Memory B cell (primary cell): ENCODE measurements around the gene CUL4A.

Experiments used
- ATAC-seq: fragments of 150-1000 bp; cut with Tn5 transposase; 2 replicates; pipeline ENCODE4 v1.10.0; 2021; ENCODE audit warnings: low read depth, mild to moderate bottlenecking, moderate library complexity
- DNase-seq, 2 donors: peaks; one replicate each; pipeline ENCODE4 v3.0.0; 2022; ENCODE audit warnings: low spot score in 2 of 2
- H3K27ac Mint-ChIP-seq: one replicate; pipeline ENCODE4 v1.8.0; 2022; ENCODE audit warnings: mild to moderate bottlenecking, moderate library complexity, mixed read lengths
- H3K27me3 Mint-ChIP-seq: one replicate; pipeline ENCODE4 v1.8.0; 2022; ENCODE audit warnings: mixed read lengths
- H3K36me3 Mint-ChIP-seq: one replicate; pipeline ENCODE4 v1.8.0; 2022; ENCODE audit warnings: mild to moderate bottlenecking, mixed read lengths
- H3K4me1 Mint-ChIP-seq: one replicate; pipeline ENCODE4 v1.8.0; 2022; ENCODE audit warnings: mixed read lengths
- H3K4me3 Mint-ChIP-seq: one replicate; pipeline ENCODE4 v1.8.0; 2022; ENCODE audit warnings: mild to moderate bottlenecking, moderate library complexity, mixed read lengths
- H3K9me3 Mint-ChIP-seq: one replicate; pipeline ENCODE4 v1.8.0; 2022; ENCODE audit warnings: mixed read lengths

Gene CUL4A

DNA sequence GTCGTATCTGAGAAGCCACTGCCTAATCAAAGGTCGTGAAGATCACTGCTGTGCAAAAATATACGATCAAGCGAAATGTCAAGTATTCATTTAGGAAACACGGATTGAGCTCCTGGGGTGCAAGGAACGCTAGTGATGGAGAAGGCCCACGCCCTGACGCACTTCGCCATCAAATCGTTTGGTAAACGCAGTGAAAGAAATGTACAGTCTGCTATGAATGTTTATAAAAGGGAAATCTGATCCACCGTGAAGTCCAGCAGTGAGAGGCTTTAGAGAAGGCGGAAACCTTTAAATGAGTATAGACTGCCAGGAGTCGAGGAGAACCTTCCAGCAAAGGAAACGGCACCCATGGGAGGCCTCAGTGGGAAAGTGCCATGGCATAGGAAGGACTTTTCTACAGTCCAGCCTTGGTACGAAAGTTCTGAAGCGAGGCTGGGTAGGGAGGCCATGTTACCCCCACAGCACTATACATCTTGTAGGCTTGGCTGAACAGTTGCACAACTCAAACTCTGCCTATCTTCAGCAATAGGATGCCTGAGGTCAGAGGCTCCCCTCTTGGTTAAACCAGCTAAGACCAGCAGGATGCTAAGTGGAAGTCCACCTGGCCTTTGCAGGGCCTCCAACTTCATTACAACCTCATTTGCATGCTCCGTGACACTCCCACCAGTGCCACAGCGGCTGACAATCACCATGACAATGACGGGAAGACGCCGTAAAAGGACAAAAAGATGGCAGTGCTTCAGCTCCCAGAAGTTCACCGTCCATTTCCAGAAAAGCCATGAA is 21.3 kb upstream of the CUL4A start:
- no peak overlapping the region for H3K27ac Mint-ChIP-seq
- no peak for DNase-seq
- H3K36me3 Mint-ChIP-seq: peaks cover 31% of the 10 kb centered on the region
- H3K9me3 Mint-ChIP-seq: no peaks in the 10 kb centered on the region
- peaks cover 7% of the 10 kb centered on the region for H3K4me1 Mint-ChIP-seq
- H3K27me3 Mint-ChIP-seq: no peaks in the 10 kb centered on the region
- ATAC-seq: no peak
- H3K4me3 Mint-ChIP-seq: no peak overlapping the region

DNA sequence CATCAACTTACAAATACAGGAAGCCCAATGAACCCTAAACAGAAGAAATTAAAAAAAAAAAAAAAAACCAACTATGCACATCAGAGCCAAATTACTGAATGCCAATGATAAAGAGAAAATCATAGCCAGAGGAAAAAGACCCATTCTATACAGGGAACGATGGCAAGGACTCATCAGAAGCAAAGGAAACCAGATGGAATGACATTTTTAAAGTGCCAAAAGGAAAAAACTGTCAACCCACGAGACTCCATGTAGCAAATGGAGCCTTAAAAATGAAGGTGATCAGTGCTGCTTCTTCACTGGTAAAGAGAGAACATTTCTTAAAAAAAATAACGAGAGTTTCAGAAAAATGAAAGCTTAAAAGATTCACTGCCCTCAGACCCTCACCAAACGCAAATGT is 19.2 kb upstream of the CUL4A start:
- ATAC-seq (no peak), DNase-seq (no peak)
- no peak overlapping the region for H3K4me3 Mint-ChIP-seq
- H3K27ac Mint-ChIP-seq: no peak overlapping the region
- H3K36me3 Mint-ChIP-seq: peaks cover 33% of the 10 kb centered on the region
- H3K9me3 Mint-ChIP-seq: no peaks in the 10 kb centered on the region
- no peaks in the 10 kb centered on the region for H3K27me3 Mint-ChIP-seq
- H3K4me1 Mint-ChIP-seq: peaks cover 5% of the 10 kb centered on the region

DNA sequence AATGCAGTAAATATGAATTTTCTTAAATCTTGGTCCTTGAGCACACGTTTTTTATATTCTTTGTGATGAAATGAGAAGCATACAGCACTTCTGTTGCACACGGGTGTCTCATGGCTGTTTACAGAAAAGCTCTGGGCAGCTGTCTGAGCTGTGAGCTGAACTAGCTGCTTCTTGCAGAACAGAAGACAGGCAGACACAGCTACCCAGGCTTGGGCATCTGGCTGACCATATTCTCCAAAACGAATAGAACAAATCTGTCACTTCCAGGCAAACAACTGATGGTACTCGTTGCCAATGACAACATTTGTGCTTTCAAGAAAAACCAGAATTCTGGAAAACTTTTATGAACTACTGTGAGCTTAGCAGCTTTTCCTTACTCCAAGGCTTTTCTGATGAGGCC is 17.1 kb upstream of the CUL4A start:
- no peak for ATAC-seq
- no peaks in the 10 kb centered on the region for H3K4me1 Mint-ChIP-seq
- H3K4me3 Mint-ChIP-seq: no peak overlapping the region
- H3K9me3 Mint-ChIP-seq: no peaks in the 10 kb centered on the region
- DNase-seq: no peak
- no peak overlapping the region for H3K27ac Mint-ChIP-seq
- no peaks in the 10 kb centered on the region for H3K27me3 Mint-ChIP-seq
- peaks cover 44% of the 10 kb centered on the region for H3K36me3 Mint-ChIP-seq

DNA sequence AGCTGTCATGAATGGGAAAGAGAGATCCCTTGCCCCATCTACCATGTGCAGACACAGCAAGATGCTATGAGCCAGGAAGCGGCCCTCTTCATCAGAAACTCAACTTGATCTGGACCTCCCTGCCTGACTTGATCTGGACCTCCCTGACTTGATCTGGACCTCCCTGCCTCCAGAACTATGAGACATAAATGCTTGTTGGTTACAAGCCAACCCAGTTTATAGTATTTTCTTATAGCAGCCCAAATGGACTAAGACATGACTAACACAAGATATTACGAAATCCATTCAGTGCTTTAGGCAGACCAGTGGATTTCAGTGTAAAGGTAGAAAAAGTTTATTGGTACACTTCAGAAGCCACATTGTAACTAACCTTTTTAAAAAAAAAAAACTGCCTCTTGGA is 16.5 kb upstream of the CUL4A start:
- Mint-ChIP-seq H3K4me3 (no peak overlapping the region), H3K27ac (no peak overlapping the region), H3K27me3 (no peaks in the 10 kb centered on the region), H3K4me1 (no peaks in the 10 kb centered on the region), H3K36me3 (peaks cover 42% of the 10 kb centered on the region), H3K9me3 (no peaks in the 10 kb centered on the region)
- ATAC-seq (no peak), DNase-seq (no peak)

DNA sequence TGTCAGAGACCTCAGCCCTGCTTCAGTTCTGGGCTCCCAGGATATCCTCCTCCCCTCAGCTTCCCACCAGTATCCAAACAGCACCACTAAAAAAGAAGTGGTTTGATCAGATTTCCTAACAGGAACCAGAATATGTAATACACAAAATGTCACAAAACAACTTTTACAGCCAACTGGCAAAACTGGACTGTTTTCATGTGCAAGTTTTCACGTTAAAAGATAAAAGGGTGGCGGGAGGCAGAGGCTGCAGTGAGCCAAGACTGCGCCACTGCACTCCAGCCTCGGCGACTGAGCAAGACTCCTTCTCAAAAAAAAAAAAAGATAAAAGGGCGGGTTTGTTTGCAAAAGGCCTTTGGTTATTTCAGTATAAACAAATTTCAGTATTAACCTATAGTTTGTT is 14.1 kb upstream of the CUL4A start:
- no peak overlapping the region for H3K27ac Mint-ChIP-seq
- DNase-seq (no peak), ATAC-seq (no peak)
- H3K4me1 Mint-ChIP-seq: no peaks in the 10 kb centered on the region
- H3K4me3 Mint-ChIP-seq: no peak overlapping the region
- peaks cover 30% of the 10 kb centered on the region for H3K36me3 Mint-ChIP-seq
- no peaks in the 10 kb centered on the region for H3K27me3 Mint-ChIP-seq
- no peaks in the 10 kb centered on the region for H3K9me3 Mint-ChIP-seq

DNA sequence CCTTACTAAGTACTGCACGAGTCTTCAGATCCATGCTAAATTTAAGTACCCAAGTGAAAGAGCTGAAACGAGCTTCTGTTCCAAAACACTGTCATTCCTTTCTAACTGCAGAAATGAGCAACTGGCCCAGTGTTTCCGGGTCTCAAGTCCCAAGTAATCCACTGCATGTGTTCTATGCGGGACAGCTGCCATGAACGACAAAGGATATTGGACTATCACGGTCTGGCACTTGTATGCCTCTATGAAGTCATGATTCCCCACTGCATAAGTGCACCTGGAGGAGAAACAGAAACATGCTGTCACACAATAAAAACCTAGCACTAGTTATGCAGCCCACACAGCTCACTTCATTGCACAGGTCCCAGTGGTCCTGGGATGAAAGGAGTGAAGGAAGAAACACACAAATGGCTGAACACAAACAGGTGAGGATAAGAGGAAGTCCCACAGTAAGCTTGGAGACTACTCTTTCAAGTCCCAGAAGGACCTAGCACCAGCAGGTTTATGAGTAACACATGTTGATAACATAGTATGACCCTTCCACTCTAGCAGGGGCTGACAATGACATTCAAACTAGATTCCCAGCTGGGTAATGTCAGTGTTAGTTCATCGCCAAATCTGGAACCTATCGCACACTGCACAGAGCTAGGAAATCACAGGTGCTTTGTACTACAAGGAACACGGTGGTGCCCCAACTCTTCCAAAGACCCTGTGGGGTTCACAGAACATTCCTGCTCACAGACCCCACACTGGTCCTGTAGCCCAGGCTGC is 12.3 kb upstream of the CUL4A start:
- Mint-ChIP-seq H3K27ac (no peak overlapping the region), H3K27me3 (no peaks in the 10 kb centered on the region), H3K36me3 (peaks cover 27% of the 10 kb centered on the region), H3K4me3 (no peak overlapping the region), H3K4me1 (peaks cover 1% of the 10 kb centered on the region), H3K9me3 (no peaks in the 10 kb centered on the region)
- DNase-seq: no peak
- no peak for ATAC-seq

DNA sequence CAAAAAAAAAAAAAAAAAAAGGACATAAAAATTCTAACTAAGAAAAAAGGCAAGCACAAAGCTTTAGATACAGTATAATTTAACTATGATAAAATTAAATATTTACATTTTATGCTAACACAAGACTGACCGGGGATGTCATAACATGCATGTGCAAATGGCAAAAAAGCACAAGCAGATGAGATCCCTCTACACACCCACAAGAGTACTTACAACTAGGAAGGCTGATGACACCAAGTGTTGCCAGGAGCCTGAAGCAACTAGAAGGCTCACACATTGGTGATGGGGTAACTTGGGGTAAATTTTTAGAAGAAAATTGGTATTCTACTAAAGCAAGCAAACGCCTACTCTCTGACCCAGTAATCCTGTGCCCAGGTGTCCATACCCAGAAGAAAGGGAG is 7.6 kb upstream of the CUL4A start:
- H3K27me3 Mint-ChIP-seq: no peaks in the 10 kb centered on the region
- no peak for DNase-seq
- H3K9me3 Mint-ChIP-seq: no peaks in the 10 kb centered on the region
- H3K27ac Mint-ChIP-seq: no peak overlapping the region
- H3K36me3 Mint-ChIP-seq: peaks cover 11% of the 10 kb centered on the region
- ATAC-seq: no peak
- no peak overlapping the region for H3K4me3 Mint-ChIP-seq
- peaks cover 22% of the 10 kb centered on the region for H3K4me1 Mint-ChIP-seq

DNA sequence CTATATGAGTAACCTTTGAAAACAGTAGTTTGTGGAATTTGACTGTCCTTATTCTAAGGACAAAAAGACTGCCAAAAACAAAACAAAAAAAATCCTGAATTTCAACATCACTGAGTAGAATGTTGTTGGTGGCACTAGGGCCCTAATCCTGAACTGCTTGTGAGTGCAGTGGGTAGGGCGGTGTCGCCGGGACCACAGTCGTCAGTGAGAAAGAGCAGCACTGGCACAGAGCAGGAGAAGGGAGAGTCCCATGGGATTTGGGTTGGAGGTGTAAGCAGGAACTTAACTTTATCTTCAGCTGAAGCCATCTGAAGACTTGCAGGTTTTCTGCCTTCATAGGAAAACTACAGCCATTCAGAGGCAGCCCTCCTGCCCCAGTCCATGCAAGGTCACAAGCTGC is 6.5 kb upstream of the CUL4A start:
- no peak for DNase-seq
- H3K9me3 Mint-ChIP-seq: no peaks in the 10 kb centered on the region
- no peaks in the 10 kb centered on the region for H3K27me3 Mint-ChIP-seq
- H3K36me3 Mint-ChIP-seq: peaks cover 4% of the 10 kb centered on the region
- H3K4me1 Mint-ChIP-seq: peaks cover 30% of the 10 kb centered on the region
- no peak for ATAC-seq
- no peak overlapping the region for H3K4me3 Mint-ChIP-seq
- no peak overlapping the region for H3K27ac Mint-ChIP-seq

DNA sequence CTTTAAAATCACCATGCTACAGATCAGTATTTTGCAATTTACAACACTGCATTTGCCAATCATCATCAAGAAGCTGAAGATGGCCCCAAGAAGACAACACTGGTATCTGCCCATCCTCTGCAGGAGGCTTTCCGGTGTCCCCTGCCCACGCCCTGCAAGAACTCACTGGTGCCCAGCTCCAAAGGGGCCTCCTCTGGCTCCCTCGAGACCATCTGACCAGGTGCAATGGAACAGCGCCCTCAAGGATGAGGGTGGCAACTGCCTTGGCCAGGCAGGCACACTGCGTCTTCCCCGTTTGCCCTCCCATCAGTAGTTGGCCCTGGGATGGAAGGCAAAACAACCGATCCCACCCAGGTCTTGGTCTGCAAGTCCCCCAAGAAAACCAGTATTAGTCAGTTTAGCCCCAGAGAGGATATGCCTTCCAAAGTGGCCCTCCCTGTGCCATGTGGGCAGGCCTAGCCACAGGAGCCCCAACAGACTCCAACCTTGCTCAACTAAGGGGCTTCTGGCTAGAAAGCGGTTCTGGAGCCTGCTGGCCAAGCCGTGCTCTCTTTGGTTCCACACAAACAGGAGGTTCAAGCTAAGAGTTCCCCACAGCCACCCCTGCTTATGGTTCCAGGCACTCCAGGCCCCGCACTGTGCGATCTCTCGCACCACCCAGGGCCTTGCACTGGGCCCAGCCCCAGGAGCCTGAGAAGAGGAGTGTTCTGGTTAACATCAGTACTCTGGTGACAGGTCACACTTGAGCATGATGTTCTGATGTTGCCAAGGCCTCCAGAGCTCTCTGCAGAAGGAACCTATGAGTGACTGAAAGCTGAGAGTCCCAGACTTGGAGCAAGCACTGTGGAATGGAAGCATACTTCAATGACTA is 5.7 kb upstream of the CUL4A start:
- no peak overlapping the region for H3K4me3 Mint-ChIP-seq
- no peak overlapping the region for H3K27ac Mint-ChIP-seq
- H3K36me3 Mint-ChIP-seq: peaks cover 2% of the 10 kb centered on the region
- ATAC-seq (no peak), DNase-seq (no peak)
- no peaks in the 10 kb centered on the region for H3K27me3 Mint-ChIP-seq
- H3K4me1 Mint-ChIP-seq: peaks cover 30% of the 10 kb centered on the region
- H3K9me3 Mint-ChIP-seq: no peaks in the 10 kb centered on the region

DNA sequence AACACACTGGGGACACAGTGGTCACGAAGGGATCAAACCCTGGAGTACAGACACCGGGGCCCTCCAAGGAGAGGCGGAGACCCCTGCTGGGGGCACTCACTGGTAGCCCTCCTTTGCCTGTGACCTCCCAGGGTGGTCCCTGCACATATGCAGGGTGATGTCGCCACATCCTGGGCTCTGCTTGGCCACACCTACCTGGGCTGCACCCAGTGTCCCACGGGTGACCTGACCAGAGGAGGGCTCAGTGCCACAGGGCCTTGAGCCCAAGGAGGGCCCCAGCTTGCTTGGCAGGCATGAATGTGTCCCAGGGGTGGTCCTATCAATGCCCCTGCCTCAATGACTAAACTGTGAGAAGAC is 5.1 kb upstream of the CUL4A start:
- Mint-ChIP-seq H3K36me3 (no peaks in the 10 kb centered on the region), H3K4me3 (no peak overlapping the region), H3K9me3 (no peaks in the 10 kb centered on the region), H3K4me1 (peaks cover 30% of the 10 kb centered on the region), H3K27ac (no peak overlapping the region), H3K27me3 (no peaks in the 10 kb centered on the region)
- ATAC-seq (no peak), DNase-seq (no peak)

DNA sequence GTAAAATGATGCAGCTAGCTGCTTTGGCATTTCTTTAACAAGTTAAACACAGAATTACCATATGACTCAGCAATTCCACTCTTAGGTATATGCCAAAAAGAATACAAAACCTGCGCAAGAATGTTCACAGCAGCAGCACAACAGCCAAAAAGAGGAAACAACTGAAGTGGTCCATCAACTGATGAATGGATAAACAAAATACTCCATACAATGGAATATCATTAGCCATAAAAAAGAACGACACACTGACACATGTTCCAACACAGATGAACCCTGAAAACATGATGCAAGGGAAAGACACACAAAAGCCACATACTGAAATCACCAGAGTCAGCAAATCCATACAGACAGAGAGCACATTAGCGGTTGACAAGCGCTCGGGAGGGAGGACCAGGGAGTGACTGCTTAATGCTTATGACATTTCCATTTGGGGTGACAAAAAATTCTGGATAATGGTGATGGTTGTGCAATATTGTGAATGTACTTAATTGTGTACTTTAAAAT is 3.9 kb upstream of the CUL4A start:
- H3K27me3 Mint-ChIP-seq: no peaks in the 10 kb centered on the region
- H3K36me3 Mint-ChIP-seq: no peaks in the 10 kb centered on the region
- DNase-seq: no peak
- H3K9me3 Mint-ChIP-seq: no peaks in the 10 kb centered on the region
- H3K4me3 Mint-ChIP-seq: no peak overlapping the region
- H3K4me1 Mint-ChIP-seq: peaks cover 32% of the 10 kb centered on the region
- no peak overlapping the region for H3K27ac Mint-ChIP-seq
- ATAC-seq: no peak

DNA sequence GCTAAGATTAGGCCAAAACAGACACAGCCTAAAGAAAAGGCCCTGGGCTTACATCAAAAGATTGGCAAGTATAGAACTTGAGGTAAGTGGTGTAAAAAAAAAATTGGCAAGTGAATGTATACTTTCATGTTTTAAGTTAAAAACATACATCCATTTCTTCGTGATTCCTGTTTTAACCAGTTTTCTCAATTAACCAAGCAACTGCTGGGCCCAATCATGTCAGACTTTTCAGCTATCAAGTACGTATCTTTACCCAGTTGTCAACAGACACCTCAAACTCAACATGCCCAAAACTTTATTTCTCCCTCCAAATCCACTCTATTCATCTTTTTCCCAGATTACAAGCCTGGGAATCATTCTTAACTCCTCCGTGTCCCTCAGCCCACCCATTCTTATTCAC is 2.0 kb upstream of the CUL4A start:
- Mint-ChIP-seq H3K36me3 (peaks cover 5% of the 10 kb centered on the region), H3K4me1 (peaks cover 39% of the 10 kb centered on the region), H3K4me3 (peak overlapping the region; percentile 83), H3K9me3 (no peaks in the 10 kb centered on the region), H3K27ac (peak overlapping the region; percentile 65), H3K27me3 (no peaks in the 10 kb centered on the region)
- DNase-seq (no peak), ATAC-seq (no peak)

DNA sequence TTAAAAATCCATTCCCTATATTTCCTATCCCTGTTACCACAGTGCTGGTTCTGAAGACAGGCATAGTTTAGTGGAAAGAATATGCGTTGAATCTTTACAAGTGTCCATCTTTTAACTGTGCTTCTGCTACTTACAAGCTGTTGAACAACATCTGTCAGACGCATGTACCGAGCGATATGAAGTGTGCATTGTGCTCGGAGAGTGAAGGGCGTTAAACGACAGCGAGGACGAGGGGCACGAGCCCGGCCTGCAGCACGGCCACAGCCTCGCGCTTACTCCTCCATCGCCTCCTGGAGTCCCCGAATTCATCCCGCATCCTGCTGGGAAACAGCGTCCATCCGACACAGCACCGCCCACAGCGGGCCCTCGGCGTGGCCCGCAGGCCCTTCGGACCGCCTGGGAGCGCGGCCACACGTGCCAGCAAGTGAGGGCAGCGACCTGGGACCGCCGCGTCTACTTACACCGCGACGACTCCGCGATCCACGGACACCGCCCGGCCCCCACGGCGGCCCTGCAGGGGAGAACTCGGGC is 1.5 kb upstream of the CUL4A start:
- ATAC-seq: peak; percentile 5
- Mint-ChIP-seq H3K4me3 (peak overlapping the region; percentile 83), H3K27ac (peak overlapping the region; percentile 65), H3K9me3 (no peaks in the 10 kb centered on the region), H3K36me3 (peaks cover 5% of the 10 kb centered on the region), H3K27me3 (no peaks in the 10 kb centered on the region), H3K4me1 (peaks cover 35% of the 10 kb centered on the region)
- DNase-seq: no peak
